KMS-11 (cell line): ENCODE measurements around the gene TMEM131L.
A peak's percentile ranks its signal among the peaks of the same experiment; 100 is the strongest.

Experiments used
- H2AFZ ChIP-seq: fragments of 200-600 bp; sonication (generic); 2 replicates; pipeline ENCODE4 v1.6.1; 2016; ENCODE audit warnings: antibody characterized with exemption, mixed run types, low read depth
- H3K27ac ChIP-seq: fragments of 200-600 bp; sonication (generic); 2 replicates; pipeline ENCODE4 v1.6.1; 2016; ENCODE audit warnings: mild to moderate bottlenecking, mixed run types
- H3K27me3 ChIP-seq: fragments of 200-600 bp; sonication (generic); 2 replicates; pipeline ENCODE4 v1.6.1; 2017; ENCODE audit warnings: mild to moderate bottlenecking, low read depth, mixed run types, moderate library complexity; ENCODE audit not compliant: insufficient read depth
- H3K36me3 ChIP-seq: fragments of 200-600 bp; sonication (generic); 2 replicates; pipeline ENCODE4 v1.6.1; 2017; ENCODE audit warnings: mild to moderate bottlenecking, mixed run types; ENCODE audit not compliant: insufficient read depth
- H3K4me1 ChIP-seq: fragments of 200-600 bp; sonication (generic); 2 replicates; pipeline ENCODE4 v1.6.1; 2016; ENCODE audit warnings: mild to moderate bottlenecking, low read depth, mixed run types; ENCODE audit not compliant: poor library complexity, severe bottlenecking
- H3K4me2 ChIP-seq: fragments of 200-600 bp; sonication (generic); 2 replicates; pipeline ENCODE4 v1.7.0; 2016; ENCODE audit warnings: mild to moderate bottlenecking, mixed run types
- H3K4me3 ChIP-seq: fragments of 200-600 bp; sonication (generic); IDR thresholded peaks from 2 replicates; pipeline ENCODE4 v1.6.1; 2017; ENCODE audit warnings: low read depth, low read length, mixed read lengths; ENCODE audit not compliant: insufficient read depth
- H3K79me2 ChIP-seq: fragments of 200-600 bp; sonication (generic); 2 replicates; pipeline ENCODE4 v1.6.1; 2016; ENCODE audit warnings: low read depth, mixed run types; ENCODE audit not compliant: insufficient read depth
- H3K9ac ChIP-seq: fragments of 200-600 bp; sonication (generic); 2 replicates; pipeline ENCODE4 v1.6.1; 2016; ENCODE audit warnings: mild to moderate bottlenecking, mixed run types
- H4K20me1 ChIP-seq: fragments of 200-600 bp; sonication (generic); 2 replicates; pipeline ENCODE4 v1.6.1; 2016; ENCODE audit warnings: mild to moderate bottlenecking, mixed run types; ENCODE audit not compliant: insufficient read depth
- TF ChIP-seq, protein P1 (sequence below): fragments of 200-600 bp; sonication (generic); conservative IDR thresholded peaks from 2 replicates; pipeline ENCODE4 v1.6.1; 2017; ENCODE audit warnings: low read depth, mild to moderate bottlenecking, antibody characterized with exemption, low read length, moderate library complexity, mixed read lengths

The TMEM131L gene

GRCh38 chr4:153427363-153428071 lies 38.6 kb upstream of the TMEM131L start:
- Histone ChIP-seq H3K4me2 (no peak overlapping the region), H4K20me1 (no peaks in the 10 kb centered on the region), H3K27me3 (no peaks in the 10 kb centered on the region), H2AFZ (no peak overlapping the region), H3K4me3 (no peak overlapping the region), H3K79me2 (no peaks in the 10 kb centered on the region), H3K4me1 (peaks cover 2% of the 10 kb centered on the region), H3K27ac (no peak overlapping the region), H3K9ac (no peak overlapping the region), H3K36me3 (no peaks in the 10 kb centered on the region)
- TF ChIP-seq, protein P1, sequence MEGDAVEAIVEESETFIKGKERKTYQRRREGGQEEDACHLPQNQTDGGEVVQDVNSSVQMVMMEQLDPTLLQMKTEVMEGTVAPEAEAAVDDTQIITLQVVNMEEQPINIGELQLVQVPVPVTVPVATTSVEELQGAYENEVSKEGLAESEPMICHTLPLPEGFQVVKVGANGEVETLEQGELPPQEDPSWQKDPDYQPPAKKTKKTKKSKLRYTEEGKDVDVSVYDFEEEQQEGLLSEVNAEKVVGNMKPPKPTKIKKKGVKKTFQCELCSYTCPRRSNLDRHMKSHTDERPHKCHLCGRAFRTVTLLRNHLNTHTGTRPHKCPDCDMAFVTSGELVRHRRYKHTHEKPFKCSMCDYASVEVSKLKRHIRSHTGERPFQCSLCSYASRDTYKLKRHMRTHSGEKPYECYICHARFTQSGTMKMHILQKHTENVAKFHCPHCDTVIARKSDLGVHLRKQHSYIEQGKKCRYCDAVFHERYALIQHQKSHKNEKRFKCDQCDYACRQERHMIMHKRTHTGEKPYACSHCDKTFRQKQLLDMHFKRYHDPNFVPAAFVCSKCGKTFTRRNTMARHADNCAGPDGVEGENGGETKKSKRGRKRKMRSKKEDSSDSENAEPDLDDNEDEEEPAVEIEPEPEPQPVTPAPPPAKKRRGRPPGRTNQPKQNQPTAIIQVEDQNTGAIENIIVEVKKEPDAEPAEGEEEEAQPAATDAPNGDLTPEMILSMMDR, result no peak

DNA sequence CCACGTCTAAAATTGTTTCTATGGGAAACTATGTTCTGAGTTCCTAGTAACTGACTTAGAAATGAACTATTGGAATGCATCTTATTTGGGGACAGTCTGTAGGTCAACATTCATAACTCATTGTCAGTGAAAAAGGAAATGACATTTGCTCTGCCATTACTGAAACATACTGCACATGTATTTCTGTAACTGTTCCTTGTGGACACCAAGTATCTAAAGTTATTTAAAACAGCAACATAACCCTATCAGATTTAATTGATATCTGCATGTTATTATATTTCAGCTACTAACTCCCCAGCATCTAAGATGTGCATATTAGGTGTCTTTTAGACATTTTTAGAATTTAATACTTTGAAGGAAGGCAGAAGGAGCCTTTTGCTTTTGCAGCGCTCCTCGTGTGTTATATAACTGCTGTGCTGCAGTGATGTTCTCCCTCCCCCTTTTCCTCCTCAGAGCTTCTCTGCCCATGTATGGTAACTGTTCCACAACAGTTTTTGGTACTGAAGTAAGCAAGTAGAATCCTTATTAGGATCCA lies 37.2 kb upstream of the TMEM131L start:
- H3K27ac ChIP-seq, result no peak overlapping the region
- H2AFZ ChIP-seq, result no peak overlapping the region
- no peak overlapping the region for H3K4me3 ChIP-seq
- H3K27me3 ChIP-seq, result no peaks in the 10 kb centered on the region
- TF ChIP-seq, protein P1, result no peak
- no peaks in the 10 kb centered on the region for H3K79me2 ChIP-seq
- H3K4me1 ChIP-seq, result peaks cover 14% of the 10 kb centered on the region
- no peak overlapping the region for H3K4me2 ChIP-seq
- H3K36me3 ChIP-seq, result no peaks in the 10 kb centered on the region
- no peak overlapping the region for H3K9ac ChIP-seq
- no peaks in the 10 kb centered on the region for H4K20me1 ChIP-seq

DNA sequence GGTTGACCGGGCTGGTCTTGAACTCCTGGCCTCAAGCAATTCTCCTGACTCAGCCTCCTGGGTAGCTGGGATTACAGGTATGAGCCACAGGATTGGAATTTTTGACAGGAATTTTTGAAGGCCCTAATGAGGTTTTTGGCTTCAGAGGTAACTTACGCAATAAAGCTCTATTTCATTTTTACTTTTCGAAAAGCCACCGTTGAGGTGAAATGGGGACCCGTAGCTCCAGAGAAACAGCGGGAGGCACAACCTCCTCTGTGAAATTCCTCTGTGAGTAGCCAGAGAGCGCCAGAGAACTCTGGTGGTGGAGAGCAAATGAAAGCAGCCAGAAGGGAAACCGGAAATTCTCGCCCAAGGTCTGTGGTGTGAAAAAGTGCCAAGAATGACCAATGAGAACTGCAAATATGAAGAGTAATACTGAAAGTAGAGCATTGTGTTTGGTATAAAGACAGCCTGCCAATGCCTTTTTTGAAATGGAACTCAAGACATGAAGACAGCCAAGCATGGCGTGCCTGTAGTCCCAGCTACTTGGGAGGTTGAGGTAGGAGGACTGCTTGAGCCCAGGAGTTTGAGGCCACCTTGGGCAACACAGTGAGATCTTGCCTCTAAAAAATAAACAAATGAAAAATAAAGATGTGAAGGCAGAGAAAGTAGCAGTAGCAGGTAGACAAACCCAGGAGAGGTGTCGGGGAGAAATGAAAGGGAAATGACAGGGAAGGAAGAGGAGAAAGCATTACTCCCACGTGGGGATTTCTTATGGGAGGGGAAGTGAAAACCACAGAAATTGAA lies 33.0 kb upstream of the TMEM131L start:
- Histone ChIP-seq H3K36me3 (no peaks in the 10 kb centered on the region), H3K79me2 (no peaks in the 10 kb centered on the region), H3K27me3 (no peaks in the 10 kb centered on the region; the same call in 1 of the 2 replicates), H3K4me2 (peak overlapping the region; percentile 73), H4K20me1 (no peaks in the 10 kb centered on the region), H3K4me1 (peaks cover 24% of the 10 kb centered on the region), H3K9ac (peak overlapping the region; percentile 22), H3K4me3 (peak overlapping the region; percentile 49), H2AFZ (peak overlapping the region; percentile 47), H3K27ac (peak overlapping the region; percentile 61)
- TF ChIP-seq, protein P1, result peak; percentile 89

DNA sequence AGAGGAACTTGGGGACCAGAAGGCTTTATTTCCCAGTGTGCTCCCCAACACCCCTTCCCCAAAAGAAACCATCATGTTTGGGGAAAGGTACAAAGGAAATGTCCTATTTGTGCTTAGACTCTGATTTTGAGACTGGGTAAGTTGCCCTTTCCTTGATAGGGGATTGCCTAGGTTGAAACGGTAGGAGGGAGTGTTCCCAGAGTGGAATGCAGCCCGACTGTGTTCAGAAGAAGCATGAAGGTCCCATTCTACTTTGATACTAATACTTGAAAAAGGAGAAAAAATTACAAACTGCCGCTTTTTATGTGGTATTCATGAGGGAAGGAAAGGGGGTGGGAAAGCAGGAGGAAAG lies 32.4 kb upstream of the TMEM131L start:
- H2AFZ ChIP-seq, result peak overlapping the region; percentile 47
- H3K27me3 ChIP-seq, result no peaks in the 10 kb centered on the region; the same call in 1 of the 2 replicates
- H3K9ac ChIP-seq, result peak overlapping the region; percentile 22; the same call in 1 of the 2 replicates
- H3K4me1 ChIP-seq, result peaks cover 29% of the 10 kb centered on the region
- peak overlapping the region; percentile 49 for H3K4me3 ChIP-seq
- no peaks in the 10 kb centered on the region for H3K36me3 ChIP-seq
- peak overlapping the region; percentile 61 for H3K27ac ChIP-seq
- peak overlapping the region; percentile 73 for H3K4me2 ChIP-seq
- no peaks in the 10 kb centered on the region for H4K20me1 ChIP-seq
- TF ChIP-seq, protein P1, result no peak
- no peaks in the 10 kb centered on the region for H3K79me2 ChIP-seq
